Choroid plexus epithelial cell (primary cell): ENCODE data around the gene SCGB3A2.
A peak's percentile ranks its signal among the peaks of the same experiment; 100 is the strongest.

ENCODE experiments used
- DNase-seq: peaks from one replicate; pipeline ENCODE4 v3.0.0-alpha.2; 2010; ENCODE audit warnings: low read depth
- H3K4me3 ChIP-seq: 2 replicates; pipeline ENCODE4 v1.5.1; 2011; ENCODE audit warnings: low read depth, mild to moderate bottlenecking, control low read depth, low read length, moderate library complexity
- TF ChIP-seq, protein P1 (sequence below): conservative IDR thresholded peaks from 2 replicates; pipeline ENCODE4 v1.5.1; 2011; ENCODE audit warnings: low read depth, mild to moderate bottlenecking, control low read depth, inconsistent platforms, low read length, moderate library complexity

The SCGB3A2 gene

DNA sequence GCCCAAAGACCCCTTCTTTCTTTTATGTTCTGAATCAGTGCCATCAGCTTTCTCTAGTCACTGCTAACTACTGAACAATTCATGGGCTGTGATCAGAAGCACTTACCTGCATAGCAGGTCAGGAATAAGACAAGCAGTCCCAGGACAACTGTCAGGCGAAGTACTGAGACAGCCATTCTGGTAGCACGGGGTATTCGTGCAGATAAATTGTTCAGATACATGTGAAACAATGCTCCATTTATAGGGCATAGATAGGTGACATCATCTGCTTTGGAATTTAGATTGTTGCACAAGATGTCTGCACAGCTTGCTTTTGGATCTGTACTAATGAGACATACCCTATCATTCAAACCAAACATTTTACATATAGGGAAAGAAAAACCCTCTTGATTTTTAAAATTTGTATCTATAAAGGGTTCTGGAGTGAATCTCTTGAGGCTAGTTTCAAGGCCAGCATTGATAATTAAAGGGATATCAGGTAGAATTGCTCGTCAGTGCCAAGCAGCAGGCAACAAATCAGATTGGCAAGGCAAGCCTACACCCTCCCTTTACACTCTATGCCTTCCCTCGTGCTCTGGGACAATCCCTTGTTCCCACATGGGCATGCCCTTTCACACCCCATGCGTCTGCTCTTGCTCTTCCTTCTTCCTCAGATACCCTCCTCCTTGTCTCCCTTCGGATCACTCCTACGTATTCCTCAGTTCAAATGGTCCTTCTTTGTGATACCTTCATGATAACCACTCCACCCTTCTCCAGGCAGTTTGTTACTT lies 28.0 kb downstream of the SCGB3A2 start, which contains the start of gene C5orf46:
Gene C5orf46, minus strand, starts transcription at position 213 of the 770 bp plus-strand sequence. Its CDS starts 37 bp downstream, at position 176.
- H3K4me3 ChIP-seq = no peak within 1 kb of the TSS
- TF ChIP-seq, protein P1, sequence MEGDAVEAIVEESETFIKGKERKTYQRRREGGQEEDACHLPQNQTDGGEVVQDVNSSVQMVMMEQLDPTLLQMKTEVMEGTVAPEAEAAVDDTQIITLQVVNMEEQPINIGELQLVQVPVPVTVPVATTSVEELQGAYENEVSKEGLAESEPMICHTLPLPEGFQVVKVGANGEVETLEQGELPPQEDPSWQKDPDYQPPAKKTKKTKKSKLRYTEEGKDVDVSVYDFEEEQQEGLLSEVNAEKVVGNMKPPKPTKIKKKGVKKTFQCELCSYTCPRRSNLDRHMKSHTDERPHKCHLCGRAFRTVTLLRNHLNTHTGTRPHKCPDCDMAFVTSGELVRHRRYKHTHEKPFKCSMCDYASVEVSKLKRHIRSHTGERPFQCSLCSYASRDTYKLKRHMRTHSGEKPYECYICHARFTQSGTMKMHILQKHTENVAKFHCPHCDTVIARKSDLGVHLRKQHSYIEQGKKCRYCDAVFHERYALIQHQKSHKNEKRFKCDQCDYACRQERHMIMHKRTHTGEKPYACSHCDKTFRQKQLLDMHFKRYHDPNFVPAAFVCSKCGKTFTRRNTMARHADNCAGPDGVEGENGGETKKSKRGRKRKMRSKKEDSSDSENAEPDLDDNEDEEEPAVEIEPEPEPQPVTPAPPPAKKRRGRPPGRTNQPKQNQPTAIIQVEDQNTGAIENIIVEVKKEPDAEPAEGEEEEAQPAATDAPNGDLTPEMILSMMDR = no peak
- peak; percentile 63 for DNase-seq

GRCh38 chr5:147911427-147911826 lies 32.9 kb downstream of the SCGB3A2 start:
- DNase-seq = no peak
- TF ChIP-seq, protein P1 = no peak
- H3K4me3 ChIP-seq = no peak overlapping the region

GRCh38 chr5:147912011-147912410 lies 33.5 kb downstream of the SCGB3A2 start:
- H3K4me3 ChIP-seq = no peak overlapping the region
- TF ChIP-seq, protein P1 = no peak
- no peak for DNase-seq

DNA sequence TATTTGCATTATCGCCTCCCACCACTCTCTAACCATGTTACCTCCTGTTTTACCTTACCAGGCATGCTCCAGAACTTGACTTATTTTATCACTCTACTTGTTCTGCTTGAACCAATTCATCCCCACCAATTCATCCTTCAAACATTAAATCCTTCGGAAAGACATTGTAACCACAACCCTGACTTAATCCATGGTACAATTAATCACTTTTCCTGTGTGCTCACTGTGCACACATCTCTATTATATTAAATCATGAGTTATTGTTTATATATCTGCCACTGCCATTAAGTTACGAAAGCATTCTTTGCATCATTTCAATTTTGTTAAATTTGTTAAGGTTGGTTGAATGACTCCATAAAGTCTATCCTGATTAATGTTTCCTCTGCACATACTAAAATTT lies 35.3 kb downstream of the SCGB3A2 start:
- H3K4me3 ChIP-seq = no peak overlapping the region
- TF ChIP-seq, protein P1 = no peak
- no peak for DNase-seq

DNA sequence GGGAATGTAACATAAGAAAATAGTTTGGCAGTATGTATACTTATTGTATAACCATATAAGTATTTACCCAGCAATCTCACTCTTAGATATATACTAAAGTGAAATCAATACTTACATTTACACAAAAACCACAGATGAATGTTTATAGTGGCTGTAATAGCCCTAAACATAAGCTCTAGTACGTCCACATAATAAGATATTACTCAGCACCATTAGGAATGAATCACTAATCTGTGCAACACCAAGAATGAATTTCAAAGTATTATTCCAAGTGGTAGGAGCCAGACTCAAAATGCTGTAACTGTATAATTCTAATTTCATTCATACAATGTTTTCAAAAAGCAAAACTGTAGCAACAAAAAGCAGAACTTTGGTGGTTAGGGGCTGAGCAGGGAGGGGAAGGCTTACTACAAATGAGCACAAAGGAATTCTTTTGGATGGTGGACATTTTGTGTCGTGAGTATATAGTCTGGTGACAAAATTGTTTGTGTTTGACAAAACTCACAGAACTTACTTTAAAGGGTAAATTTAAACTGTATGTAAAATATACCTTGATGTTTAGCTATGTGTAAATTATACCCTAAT lies 39.7 kb downstream of the SCGB3A2 start:
- DNase-seq = peak; percentile 6
- TF ChIP-seq, protein P1 = no peak

GRCh38 chr5:147918899-147919298 lies 40.4 kb downstream of the SCGB3A2 start:
- DNase-seq = no peak
- TF ChIP-seq, protein P1 = no peak
- H3K4me3 ChIP-seq = no peak overlapping the region

More for the DNA sequence above, 39.7 kb downstream of the SCGB3A2 start:
- H3K4me3 ChIP-seq = no peak overlapping the region
